ENCODE measurements around the gene SERPINB8.

- TF ChIP-seq CTCF (IDR thresholded peaks at IDR 0.05; ENCODE audit: insufficient read depth, low read depth, low read length) = peak; percentile 50
- no peak for TF ChIP-seq EZH2 (IDR thresholded peaks at IDR 0.05; ENCODE audit: insufficient read depth, low read length)
Observed at GRCh38 chr18:63951302-63951705, 18.6 kb upstream of the SERPINB8 start.
